ENCODE measurements around the gene MDH1B.

The MDH1B gene

DNA sequence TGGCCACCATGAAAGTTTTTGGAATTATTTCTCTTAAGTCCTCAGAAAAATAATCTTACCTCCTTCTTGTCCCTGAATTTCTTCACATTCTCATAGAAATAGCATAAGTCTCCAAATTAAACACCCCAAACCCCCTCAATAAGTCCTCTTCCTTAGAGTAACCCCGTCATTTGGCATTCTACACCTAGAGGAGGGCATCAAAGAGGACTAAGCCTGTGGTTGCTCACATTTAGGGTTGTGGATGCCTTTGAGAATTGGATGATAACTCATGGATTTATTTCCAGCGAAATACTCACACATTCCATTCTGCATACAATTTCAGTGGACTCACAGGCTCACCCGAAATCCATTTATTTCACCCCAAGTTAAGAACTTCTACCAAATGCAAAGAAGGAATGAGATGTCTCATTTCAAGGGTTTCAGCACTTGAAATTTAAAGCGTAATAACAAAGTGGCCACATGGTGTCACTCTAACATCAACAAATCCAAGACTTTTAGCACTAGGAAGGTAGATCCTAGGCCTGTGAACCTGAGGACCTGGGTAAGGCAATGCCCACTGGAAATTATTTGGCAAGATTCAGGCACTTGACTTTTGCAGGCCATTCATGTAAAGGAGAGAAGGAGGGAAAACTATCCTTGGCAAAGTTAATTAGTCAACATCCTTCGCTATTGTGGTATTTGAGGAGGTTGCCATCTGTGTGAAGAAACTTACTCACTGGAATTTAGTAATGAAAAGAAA, 71.6 kb downstream of the MDH1B start:
- no peak for DNase-seq

DNA sequence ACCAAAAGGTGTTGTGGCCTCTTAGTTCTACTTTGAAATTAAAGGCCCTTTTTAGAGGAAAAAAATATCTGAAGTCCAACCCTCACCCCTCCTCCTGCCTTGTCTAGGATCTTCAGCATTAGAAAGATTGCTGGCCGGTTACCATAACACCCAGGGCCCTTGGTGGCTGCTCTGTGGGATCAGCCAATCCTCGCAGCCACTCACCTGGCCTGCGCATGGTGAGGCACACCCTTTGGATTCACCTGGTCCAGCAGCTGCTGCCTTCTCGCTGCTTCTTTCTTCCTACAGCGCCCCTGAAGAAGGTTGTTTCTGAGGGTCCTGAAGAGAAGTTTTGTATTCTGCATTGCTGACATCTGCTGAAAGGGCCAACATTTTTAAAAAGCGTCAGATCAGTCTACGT, 72.2 kb downstream of the MDH1B start:
- DNase-seq = no peak

DNA sequence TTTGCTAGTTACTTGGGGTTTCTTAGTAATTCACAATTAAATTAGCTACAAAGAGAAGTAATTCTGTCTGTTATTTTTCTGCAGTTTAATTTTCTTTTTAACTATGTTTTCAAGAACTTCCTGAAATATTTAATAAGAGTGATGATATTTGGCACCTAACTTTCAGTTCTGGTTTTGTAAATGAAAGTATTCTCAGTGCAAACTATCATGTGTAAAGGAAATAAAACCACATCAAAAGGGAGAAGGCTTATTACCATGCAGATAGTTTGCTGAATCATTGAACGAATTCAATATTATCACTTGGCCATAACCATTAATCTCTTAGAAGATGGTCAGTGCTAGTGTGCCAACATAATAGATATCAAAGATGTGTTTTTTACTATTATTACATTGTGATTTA, 76.1 kb downstream of the MDH1B start:
- no peak for DNase-seq

DNA sequence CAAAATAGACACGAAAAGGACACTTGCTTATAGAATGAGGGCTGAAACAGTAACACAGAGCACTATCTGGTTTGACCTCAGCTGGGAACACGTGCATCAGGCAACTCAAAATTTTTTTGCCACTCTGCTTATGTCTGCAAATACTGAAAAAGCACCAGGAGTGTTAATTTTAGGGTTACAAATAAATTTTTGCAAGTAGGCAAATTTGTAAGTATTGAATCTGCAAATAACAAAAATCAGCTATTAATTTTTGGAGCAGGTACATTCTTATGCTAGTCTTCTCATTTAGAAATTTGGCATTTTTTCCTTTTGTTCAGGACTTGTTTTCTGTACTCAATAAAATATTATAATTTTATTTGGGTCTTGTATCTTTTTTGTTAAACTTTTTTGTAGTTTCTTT, 76.7 kb downstream of the MDH1B start:
- no peak for DNase-seq
